ENCODE data around the gene SLC12A8.

DNA sequence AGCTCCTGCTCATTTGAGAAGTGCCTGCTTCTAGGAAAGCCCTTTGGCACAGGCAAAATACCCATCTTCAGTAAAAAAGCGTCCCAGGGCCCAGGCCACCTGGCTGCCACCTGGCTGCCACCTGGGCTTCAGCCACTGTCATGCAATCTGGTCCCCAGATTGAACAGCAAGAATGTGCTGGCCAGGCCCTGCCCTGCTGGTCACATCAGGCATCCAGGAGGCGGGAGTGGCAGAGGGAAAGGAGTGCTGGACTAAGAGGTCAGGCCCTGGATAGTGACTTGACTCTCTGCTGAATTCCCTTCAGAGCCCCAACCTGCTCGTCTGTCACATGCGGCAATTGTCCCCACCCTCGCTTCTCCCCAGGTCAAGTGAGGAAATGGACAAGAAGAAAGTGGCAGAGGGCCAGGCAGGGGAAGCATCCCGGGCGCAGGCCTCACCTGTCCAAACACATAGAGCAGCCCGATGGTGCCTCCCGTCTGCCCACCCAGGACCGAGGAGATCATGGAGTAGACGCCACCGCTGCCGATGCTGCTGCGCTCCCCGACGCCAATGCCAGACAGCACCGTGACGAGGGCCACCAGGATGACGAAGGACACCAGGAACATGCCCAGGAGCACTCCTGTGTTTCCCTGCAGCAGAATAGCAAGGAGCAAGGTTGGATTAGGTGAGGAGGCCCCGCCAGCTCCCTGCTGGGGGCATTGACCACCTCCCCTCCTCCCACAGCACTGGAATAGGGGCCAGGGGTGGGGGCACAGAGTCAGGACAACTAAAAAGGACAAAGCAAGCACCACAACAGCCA is 25.5 kb downstream of the SLC12A8 start:
- TF ChIP-seq, protein P1, sequence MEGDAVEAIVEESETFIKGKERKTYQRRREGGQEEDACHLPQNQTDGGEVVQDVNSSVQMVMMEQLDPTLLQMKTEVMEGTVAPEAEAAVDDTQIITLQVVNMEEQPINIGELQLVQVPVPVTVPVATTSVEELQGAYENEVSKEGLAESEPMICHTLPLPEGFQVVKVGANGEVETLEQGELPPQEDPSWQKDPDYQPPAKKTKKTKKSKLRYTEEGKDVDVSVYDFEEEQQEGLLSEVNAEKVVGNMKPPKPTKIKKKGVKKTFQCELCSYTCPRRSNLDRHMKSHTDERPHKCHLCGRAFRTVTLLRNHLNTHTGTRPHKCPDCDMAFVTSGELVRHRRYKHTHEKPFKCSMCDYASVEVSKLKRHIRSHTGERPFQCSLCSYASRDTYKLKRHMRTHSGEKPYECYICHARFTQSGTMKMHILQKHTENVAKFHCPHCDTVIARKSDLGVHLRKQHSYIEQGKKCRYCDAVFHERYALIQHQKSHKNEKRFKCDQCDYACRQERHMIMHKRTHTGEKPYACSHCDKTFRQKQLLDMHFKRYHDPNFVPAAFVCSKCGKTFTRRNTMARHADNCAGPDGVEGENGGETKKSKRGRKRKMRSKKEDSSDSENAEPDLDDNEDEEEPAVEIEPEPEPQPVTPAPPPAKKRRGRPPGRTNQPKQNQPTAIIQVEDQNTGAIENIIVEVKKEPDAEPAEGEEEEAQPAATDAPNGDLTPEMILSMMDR (IDR thresholded peaks at IDR 0.05; ENCODE audit: low read length) = no peak
- TF ChIP-seq EZH2 (optimal IDR thresholded peaks at IDR 0.05; ENCODE audit: low read depth, low read length) = no peak
